Transverse colon (tissue), 4 donors: ENCODE data around the gene PEX3.

Experiments used
- CTCF ChIP-seq, 5 experiments: fragments of 200-600 bp in 3 of 5; fragments of 450-650 bp in 2 of 5; sonication (generic) in 3 of 5; IDR thresholded peaks; 1 replicate in 2 of 5; 2 replicates in 3 of 5; pipeline ENCODE4 v1.5.1; 2016 to 2017; ENCODE audit warnings: antibody characterized with exemption in 5 of 5, inconsistent platforms in 3 of 5, mild to moderate bottlenecking in 2 of 5, moderate library complexity in 1 of 5
- POLR2A ChIP-seq: fragments of 450-650 bp; IDR thresholded peaks from one replicate; pipeline ENCODE4 v1.6.1; 2016; ENCODE audit warnings: antibody characterized with exemption, mild to moderate bottlenecking, moderate library complexity
- POLR2AphosphoS5 ChIP-seq, 3 donors: sonication (generic); formaldehyde crosslinking; IDR thresholded peaks; one replicate each; pipeline ENCODE4 v1.6.1; 2016; ENCODE audit warnings: antibody characterized with exemption in 3 of 3

- TF ChIP-seq CTCF (IDR thresholded peaks at IDR 0.05) (no peak), POLR2AphosphoS5 (IDR thresholded peaks at IDR 0.05) (no peak), POLR2A (no peak)
Observed at GRCh38 chr6:143405373-143406154, 45.0 kb upstream of the PEX3 start.
